ENCODE data around the gene CEP126. TPM values are rescaled to one million over a fixed set of nuclear protein-coding genes. Genes with fewer than 3 reads are reported as not detected.

CEP126 gene
- total and polyA plus RNA-seq, 8 donors: 1.1 to 52.5 (median 2.2) TPM

GRCh38 chr11:101885631-101886030 lies 29.2 kb upstream of the CEP126 start:
- no peak for DNase-seq
- no peaks in the 10 kb centered on the region for H3K36me3 ChIP-seq
- no peaks in the 10 kb centered on the region for H3K9me3 ChIP-seq
- no peak overlapping the region for H3K4me3 ChIP-seq
- no peaks in the 10 kb centered on the region for H3K4me1 ChIP-seq
- 79 to 86% (median 84%) methylated on average over 4 of the region's 4 CpGs for WGBS, 5 donors
- intact Hi-C loops (cut with DNase I; ENCODE audit: low total_unique reads): no loop called here
- no peak for TF ChIP-seq POLR2A (IDR thresholded peaks at IDR 0.05)
- no peak for TF ChIP-seq CTCF (IDR thresholded peaks at IDR 0.05)
- no peak for TF ChIP-seq POLR2AphosphoS5 (IDR thresholded peaks at IDR 0.05)
- TF ChIP-seq EP300 (IDR thresholded peaks at IDR 0.05): no peak
- no peak overlapping the region for H3K27ac ChIP-seq
- no peaks in the 10 kb centered on the region for H3K27me3 ChIP-seq

- TF ChIP-seq POLR2A (IDR thresholded peaks at IDR 0.05) (no peak), POLR2AphosphoS5 (IDR thresholded peaks at IDR 0.05) (no peak), CTCF (IDR thresholded peaks at IDR 0.05) (no peak), EP300 (IDR thresholded peaks at IDR 0.05) (no peak)
- 78 to 86% (median 79%) methylated on average over 4 of the region's 4 CpGs for WGBS, 5 donors
- no peaks in the 10 kb centered on the region for H3K27me3 ChIP-seq
- H3K9me3 ChIP-seq: no peaks in the 10 kb centered on the region
- DNase-seq: no peak
- no peak overlapping the region for H3K27ac ChIP-seq
- H3K4me3 ChIP-seq: no peak overlapping the region
- H3K36me3 ChIP-seq: no peaks in the 10 kb centered on the region
- intact Hi-C loops (cut with DNase I; ENCODE audit: low total_unique reads): no loop called here
- no peaks in the 10 kb centered on the region for H3K4me1 ChIP-seq
Observed at GRCh38 chr11:101889767-101890166, 25.0 kb upstream of the CEP126 start.

- WGBS, 5 donors: 26 to 61% (median 42%) methylated on average over 1 of the region's 1 CpG
- TF ChIP-seq EP300 (IDR thresholded peaks at IDR 0.05) (no peak), CTCF (IDR thresholded peaks at IDR 0.05) (no peak), POLR2A (IDR thresholded peaks at IDR 0.05) (no peak), POLR2AphosphoS5 (IDR thresholded peaks at IDR 0.05) (no peak)
- intact Hi-C loops (cut with DNase I; ENCODE audit: low total_unique reads): no loop called here
Observed at GRCh38 chr11:101894505-101894904, 20.3 kb upstream of the CEP126 start.

GRCh38 chr11:101907815-101908214 lies 7.0 kb upstream of the CEP126 start:
- intact Hi-C loops (cut with DNase I; ENCODE audit: low total_unique reads): no loop called here
- DNase-seq: no peak
- Histone ChIP-seq H3K4me3 (no peak overlapping the region), H3K4me1 (peaks cover 0 to 4% (median 2%) of the 10 kb centered on the region in 4 donors), H3K9me3 (no peaks in the 10 kb centered on the region), H3K36me3 (no peaks in the 10 kb centered on the region), H3K27ac (no peak overlapping the region), H3K27me3 (no peaks in the 10 kb centered on the region)
- WGBS, 5 donors: 83 to 98% (median 89%) methylated on average over 1 of the region's 1 CpG
- TF ChIP-seq EP300 (IDR thresholded peaks at IDR 0.05) (no peak), POLR2AphosphoS5 (IDR thresholded peaks at IDR 0.05) (no peak), CTCF (IDR thresholded peaks at IDR 0.05) (no peak), POLR2A (IDR thresholded peaks at IDR 0.05) (no peak)

More at GRCh38 chr11:101894505-101894904, 20.3 kb upstream of the CEP126 start:
- H3K4me3 ChIP-seq: no peak overlapping the region
- H3K9me3 ChIP-seq: no peaks in the 10 kb centered on the region
- H3K36me3 ChIP-seq: no peaks in the 10 kb centered on the region
- H3K27ac ChIP-seq: no peak overlapping the region
- no peaks in the 10 kb centered on the region for H3K4me1 ChIP-seq
- no peak for DNase-seq
- H3K27me3 ChIP-seq: no peaks in the 10 kb centered on the region

All from stomach (tissue), 9 donors.